HG02678 (cell line): ENCODE data around the gene TOR1A.

Source experiments
- ATAC-seq: cut with Tn5 transposase; IDR thresholded peaks from one replicate; pipeline ENCODE4 v1.9.1; 2021; ENCODE audit warnings: mild to moderate bottlenecking, moderate library complexity; ENCODE audit not compliant: unreplicated experiment

TOR1A gene, protein sequence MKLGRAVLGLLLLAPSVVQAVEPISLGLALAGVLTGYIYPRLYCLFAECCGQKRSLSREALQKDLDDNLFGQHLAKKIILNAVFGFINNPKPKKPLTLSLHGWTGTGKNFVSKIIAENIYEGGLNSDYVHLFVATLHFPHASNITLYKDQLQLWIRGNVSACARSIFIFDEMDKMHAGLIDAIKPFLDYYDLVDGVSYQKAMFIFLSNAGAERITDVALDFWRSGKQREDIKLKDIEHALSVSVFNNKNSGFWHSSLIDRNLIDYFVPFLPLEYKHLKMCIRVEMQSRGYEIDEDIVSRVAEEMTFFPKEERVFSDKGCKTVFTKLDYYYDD

DNA sequence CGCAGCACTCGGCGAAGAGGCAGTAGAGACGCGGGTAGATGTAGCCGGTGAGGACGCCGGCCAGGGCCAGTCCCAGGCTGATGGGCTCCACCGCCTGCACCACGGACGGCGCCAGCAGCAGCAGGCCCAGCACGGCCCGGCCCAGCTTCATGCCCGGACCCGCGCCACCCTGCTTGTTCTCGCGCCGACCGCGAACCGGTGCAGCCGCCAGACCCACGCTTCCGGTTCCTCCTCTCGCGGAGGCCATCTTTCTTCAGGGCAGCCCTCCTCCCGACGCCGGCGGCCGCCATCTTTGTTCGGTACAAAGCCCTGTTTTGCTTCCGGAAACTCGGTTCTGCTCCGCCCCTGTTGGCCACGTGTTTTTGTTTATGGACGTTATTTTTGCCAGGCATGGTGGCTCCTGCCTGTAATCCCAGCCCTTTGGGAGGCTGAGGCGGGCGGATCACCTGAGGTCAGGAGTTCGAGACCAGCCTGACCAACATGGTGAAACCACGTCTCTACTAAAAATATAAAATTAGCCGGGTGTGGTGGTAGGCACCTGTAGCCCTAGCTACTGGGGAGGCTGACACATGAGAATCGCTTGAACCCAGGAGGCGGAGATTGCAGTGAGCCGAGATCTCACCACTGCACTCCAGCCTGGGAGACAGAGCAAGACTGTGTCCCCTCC lies at the start of gene TOR1A:
TOR1A (minus strand) TSS at position 202 of the 667 bp plus-strand sequence; CDS start at position 151, 51 bp downstream.
- ATAC-seq: peak; percentile 90

DNA sequence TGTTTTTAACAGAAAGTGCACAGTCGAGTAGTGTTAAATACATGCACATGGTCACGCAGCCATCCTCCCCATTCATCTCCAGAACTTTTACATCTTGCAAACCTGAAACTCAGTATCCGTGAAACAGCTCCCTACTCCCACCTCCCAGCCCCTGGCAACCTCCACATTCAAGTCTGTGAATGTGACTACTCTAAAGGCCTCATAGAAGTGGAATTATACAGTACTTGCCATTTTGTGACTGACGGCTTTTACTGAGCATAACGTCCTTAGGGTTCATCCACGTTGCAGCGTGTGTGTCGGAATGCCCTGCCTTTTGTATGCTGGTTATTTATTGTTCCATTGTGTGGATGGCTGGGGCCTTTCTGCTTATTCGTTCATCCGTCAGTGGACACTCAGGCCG lies 47.1 kb upstream of the TOR1A start:
- no peak for ATAC-seq

DNA sequence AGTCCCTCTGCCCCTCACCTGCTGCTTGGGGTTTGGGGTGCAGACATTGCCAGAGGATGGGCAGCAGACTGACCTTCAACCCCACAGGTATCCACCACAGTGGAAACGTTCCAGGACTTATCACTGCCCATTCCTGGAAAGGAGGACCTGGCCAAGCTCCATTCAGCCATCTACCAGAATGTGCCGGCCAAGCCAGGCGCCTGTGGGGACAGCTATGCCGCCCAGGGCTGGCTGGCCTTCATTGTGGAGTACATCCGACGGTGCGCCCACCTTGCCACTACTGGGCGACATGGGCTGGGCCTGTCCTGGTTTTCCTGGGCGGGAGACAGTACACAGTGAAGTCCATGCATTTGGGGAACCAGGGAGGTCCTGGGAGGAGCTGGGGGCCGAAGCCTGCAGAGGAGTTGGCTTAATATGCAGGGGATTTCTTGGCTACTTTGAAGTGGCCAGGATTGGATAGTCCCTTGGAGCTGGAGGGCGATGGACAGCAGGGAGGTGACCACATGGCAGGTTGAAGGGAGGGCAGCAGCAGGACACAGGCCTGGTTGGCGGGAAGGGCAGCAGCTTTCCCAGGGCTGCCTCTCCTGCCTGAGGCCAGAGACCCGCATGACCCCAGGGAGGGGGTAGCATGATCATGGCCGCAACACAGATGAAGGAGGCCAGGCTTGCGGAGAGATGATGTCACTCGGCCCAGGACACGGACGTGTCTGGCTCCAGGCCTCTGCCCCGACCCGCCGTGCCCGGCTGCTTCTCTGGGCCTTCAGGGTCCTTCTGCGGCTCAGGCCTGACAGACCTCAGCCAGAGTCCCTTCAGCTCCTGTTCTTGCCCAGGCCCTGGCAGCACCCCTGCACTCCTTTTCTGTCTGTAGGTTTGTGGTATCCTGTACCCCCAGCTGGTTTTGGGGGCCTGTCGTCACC lies 45.9 kb upstream of the TOR1A start:
- no peak for ATAC-seq

DNA sequence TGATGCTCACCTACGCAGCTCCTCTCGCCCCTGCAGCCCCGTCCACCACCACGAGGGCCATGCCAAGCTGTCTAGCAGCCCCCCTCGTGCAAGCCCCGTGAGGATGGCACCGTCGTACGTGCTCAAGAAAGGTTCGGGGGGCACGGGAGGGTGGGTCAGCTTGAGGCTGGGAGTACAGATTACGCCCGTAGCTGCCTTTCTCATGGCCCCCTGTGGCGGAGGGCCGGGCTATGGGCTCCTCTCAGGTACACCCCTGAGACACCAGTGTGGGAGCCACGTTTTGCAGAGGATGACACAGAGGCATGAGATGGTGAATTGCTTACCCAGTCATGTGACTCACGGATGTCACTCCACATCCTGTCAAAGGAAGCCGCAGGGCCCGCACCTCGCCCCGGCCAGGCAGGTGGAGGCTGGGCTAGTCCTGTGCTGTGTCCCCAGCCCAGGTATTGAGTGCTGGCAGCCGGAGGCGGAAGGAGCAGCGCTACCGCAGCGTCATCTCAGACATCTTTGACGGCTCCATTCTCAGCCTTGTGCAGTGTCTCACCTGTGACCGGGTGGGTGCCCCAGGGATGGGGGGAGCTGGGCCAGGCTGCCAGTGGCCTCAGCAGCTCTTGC lies 45.0 kb upstream of the TOR1A start:
- ATAC-seq: no peak

DNA sequence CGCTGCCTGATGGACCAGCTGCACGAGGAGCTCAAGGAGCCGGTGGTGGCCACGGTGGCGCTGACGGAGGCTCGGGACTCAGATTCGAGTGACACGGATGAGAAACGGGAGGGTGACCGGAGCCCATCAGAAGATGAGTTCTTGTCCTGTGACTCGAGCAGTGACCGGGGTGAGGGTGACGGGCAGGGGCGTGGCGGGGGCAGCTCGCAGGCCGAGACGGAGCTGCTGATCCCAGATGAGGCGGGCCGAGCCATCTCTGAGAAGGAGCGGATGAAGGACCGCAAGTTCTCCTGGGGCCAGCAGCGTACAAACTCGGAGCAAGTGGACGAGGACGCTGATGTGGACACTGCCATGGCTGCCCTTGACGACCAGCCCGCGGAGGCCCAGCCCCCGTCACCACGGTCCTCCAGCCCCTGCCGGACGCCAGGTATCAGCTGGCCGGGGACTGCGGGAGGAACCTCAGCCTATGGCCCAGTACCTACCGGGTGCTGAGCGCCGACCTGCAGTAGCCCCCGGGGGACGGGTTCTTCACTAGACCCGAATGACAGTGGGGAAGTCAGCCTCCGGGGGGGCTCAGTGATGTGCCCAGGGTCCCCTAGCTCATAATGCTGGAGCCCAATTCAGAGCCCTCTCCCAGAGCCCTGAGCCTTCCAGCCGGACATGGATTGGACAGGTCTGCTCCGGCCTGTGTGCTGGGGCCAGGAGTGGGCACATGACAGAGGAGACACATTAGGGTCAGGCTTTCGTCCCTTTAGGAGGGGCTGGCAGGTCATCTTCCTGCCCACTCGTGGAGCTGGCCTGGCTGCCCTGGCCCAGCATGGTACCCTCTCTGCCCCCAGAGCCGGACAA lies 44.3 kb upstream of the TOR1A start:
- no peak for ATAC-seq

DNA sequence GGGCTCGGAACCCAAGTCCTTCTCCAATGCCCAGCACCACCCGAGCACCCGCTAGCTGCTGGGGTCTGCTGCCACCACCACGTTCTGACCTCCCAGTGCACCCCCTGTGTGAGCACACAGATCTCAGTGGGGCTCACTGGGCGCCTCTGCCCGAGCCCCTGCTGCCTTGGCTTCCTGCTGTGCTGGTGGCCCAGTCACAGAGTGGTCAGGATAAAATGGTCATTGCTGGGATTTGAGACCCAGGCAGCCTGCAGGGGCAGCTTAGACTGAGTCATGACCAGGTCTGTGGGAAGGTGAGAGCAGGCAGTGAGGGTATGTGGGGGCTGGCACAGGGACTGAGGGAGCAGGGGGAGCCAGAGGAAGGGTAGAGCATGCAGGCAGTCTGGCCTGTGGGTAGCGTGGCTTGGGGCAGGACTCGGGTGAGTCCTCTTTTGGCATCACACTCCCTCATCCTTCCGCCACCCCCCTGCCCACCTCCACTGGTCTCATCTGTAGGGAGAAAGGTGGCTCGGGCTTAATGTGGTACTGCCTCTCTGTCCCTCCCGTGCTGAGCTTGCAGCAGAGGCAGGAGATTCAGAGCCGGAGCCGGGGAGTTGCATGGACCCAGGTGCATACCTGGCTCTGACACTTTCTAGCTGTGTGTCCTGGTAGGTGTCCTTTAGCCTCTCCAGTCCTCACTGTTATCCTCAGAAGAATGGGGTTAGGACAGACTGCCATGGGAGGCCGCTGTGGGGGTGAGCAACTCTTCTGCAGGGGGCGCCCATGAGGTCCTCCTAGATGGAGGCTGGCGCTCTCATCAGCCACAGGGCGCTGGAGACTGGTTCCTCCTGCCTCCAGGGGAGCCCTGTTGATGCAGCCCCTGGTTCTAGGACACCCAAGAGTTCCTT lies 43.4 kb upstream of the TOR1A start:
- ATAC-seq: no peak

DNA sequence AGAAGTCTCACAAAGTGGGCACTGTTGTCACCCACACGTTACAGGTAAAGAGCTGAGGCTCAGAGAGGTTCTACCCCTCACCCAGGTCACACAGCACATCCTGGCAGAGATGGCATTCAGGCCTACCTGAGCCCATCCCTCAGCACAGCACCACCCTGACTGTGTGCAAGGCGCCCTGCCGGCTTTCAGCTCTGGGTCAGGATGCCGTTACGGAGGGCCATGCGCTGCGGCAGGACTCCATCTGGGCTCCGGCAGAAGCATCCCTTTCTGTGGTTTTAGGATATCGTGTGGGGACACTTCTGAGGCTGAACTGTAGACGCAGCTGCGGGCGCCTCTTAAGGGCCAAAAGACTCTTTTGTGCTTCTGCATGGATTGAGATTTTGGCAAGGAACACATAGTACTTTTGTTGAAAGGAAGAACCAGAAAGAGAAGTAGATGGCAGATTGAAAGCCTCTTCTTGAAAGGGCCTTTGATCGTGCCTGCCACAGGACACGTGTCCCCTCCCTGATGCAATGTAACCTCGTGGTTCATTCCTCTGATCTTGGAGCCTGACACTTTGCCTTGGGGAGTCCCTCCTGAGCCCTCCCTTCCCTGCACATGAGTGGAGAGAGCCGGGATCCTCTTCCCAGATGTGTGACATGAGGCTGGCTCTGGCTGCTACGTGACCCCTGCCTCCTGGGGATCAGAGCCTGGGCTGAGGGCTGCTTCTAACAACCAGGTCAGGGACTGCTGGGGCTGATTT lies 42.6 kb upstream of the TOR1A start:
- no peak for ATAC-seq

DNA sequence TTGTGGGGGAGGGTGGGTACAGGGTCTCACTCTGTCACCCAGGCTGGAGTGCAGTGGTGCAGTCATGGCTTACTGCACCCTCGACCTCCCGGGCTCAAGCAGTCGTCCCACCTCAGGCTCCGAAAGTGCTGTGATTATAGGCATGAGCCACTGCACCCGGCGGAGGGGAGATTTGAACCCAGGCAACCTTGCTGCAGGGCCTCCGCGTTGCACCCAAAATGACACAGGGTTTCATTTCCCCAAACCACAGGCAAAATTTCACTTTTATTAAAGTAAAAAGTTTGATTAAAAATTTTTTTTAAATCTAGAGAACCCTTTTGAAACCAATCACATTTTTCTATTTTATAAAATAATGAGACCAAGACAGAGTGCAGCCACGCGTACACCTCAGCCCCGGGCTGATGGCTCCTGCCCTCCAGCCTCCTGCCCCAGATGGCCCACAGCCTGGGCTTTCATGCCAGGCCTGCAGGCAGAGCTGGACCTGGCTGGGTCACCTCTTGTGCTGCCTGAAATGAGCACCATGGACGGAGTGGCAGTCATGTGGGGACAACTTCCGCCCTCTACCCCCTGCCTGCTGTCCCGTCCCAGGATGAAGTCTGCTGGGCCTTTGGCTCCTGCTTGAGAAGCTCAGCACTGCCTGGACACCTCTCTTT lies 41.9 kb upstream of the TOR1A start:
- ATAC-seq: no peak

DNA sequence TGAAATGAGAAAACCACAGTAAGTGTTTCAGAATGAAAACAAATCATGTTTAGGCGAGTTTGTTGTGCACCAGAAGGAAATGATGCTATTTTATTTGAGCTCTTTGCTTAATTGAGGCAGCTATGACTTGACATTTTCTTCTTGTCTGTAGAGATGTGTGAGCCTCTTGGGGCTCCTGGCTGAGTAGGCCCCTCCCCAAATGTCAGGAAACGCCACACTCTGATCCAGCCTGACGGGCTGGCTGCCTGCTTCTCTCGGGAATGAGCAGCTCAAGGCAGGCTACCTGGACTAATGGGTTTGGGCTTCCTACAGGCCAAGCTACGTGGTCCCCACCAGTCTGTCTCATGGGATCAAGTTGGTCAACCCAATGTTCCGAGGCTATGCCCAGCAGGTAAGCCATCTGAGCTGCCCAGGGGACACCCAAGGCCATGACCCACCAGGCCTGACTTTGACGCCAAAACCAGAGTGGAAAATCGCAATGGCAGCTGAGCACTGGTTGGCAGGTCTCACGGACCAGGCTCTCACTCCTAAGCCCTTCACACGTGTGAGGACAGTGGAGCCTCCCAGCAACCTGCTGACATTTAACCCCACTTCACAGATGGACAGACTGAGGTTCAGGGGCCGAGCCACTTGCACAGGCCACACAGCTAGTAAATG lies 41.2 kb upstream of the TOR1A start:
- ATAC-seq: no peak

DNA sequence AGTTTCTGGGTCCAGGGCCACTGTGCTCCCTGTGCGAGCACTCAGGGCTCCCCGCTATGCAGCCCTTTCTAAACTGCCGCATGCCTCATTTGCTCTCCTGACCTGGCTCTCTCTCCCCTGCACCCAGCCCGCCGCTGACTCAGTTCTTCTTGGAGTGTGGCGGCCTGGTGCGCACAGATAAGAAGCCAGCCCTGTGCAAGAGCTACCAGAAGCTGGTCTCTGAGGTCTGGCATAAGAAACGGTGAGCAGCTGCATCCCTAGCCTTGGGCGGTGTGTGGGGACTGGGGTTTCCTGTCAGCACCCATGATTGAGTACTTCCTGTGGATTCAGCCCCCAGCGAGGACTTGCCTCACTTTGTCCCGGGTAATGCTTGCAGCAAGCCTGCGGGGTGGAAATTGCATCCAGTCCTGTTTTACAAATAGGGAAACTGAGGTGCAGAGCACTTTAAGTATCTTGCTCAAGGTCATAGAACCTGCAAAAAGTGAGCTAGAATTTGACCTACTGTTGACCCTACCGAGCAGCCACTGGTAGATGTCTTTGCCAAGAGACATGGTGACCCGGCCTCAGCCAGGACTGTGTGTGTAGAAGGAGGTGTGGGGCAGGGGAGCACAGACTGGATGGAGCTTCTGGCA lies 39.2 kb upstream of the TOR1A start:
- no peak for ATAC-seq

DNA sequence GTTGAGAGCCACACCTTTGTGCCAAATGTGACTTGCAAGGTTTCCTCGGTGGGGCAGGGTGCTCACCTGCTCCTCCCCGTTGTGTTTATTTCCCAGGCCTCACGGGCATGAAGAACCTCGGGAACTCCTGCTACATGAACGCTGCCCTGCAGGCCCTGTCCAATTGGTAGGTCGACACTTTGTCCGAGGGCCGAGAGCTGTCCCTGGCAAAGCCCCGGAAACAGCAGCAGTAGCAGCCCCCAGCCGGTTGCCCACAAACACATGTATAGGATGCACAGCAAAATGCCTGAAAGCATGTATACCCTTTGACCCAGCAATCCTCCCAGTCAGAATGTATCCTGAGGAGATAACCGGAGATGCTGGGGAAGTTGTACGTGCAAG lies 37.5 kb upstream of the TOR1A start:
- ATAC-seq: no peak

DNA sequence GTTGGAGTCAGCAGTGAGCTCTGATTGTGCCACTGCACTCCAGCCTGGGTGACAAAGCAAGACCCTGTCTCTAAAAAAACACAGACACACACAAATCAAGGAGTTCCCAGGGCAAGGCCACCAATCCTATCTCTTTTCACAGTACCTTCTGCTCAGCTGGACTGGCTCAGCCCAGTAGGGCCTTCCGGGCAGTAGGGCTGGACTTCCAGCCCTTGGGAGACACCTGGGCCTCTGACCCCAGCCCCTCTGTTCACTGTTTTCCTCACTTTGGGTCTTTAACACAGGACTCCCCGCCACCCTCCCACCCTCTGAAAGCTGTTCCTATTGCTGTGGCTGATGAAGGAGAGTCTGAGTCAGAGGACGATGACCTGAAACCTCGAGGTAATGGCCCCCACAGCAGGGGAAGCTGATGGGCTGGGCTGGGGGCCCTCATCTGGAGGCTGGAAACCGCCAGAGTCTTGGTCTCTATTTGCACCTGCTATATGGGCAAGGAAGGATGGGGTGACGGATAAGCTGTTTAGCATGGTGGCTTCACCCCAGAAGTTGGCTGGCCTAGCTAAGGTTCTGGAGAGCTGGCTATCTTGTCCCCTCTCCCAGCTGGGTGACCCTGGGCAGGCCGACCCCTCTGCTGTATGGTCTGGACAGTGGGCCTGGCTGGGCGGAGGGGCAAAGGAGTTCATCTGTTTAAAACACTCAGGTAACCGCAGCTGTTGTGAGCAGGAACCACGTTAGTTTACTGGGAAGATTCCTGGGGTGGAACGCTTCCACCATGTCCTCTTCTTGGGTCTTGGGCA lies 36.9 kb upstream of the TOR1A start:
- ATAC-seq: no peak

DNA sequence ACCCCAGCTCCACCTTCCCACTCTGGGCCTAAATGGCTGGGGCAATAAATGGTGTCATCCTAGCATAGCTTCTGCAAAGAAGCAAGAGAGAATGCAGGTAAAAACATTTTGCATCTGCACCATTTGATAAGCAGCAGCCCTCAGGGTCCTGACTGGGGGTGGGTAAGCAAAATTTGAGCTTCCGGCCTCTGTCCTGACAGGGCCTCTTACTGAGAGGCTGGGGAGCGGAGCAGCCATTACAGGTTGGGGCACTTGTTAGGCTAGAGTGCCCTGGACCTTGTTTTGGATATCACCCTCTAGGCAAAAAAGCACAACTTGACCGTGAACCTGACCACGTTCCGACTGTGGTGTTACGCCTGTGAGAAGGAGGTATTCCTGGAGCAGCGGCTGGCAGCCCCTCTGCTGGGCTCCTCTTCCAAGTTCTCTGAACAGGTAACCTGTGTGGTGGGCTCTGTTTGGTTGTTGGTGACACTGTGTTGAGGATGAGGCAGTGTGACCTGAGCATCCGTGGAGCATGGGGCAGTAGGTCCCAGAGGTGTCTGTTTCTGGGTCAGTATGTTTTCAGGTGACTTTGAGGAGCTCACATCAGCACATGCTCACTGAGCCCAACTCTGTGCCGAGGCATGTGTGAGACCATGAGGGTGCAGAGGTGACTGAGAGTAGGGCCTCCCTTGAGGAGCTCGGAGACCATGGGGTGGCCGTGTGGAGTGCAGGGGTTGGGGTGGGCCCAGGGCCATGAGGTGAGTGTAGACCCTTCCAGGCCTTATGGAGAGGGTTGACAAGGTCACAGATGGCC lies 34.4 kb upstream of the TOR1A start:
- no peak for ATAC-seq

DNA sequence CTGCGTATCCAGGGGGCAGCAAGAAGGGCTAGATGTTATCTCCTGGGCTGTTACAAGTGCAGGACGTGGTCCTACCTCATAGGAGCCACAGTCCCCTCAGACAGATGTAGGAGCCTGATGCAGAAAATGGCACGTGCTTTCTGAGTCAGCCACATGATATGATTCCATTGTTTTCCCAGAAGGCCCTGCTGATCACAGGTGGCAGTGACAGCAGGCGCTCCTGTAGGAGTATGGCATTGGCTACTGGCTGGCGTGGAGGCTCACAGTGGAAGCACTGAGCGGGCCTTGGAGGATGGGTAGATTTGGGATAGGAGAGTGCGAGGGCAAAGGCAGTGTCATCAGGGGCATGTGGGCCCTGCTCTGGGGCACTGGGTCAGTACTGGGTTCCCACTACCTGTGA lies 33.3 kb upstream of the TOR1A start:
- ATAC-seq: no peak

DNA sequence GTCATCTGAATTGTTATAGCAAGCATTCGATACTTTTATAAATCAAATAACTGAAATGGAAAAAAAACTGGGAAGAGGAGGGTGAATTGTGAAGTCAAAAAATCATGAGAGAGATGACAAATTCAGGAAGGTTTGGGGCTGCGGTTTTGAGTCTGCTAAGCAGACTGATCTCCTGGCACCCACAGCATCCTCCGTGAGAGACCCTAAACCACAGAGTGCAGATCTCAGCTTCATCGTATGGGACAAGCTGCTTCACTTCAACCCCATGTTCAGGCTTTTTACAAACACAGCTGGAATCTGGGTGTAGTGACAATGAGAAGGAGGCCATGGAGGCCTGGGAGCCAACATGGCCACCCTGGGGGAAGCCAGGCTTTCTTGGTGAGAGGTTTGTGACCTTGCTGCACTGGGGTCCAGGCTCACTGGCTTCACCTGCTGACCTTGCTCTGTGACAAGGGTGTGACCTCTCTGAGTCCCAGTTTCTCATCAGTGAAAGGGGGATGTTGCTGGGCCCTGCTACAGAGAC lies 30.7 kb upstream of the TOR1A start:
- ATAC-seq: no peak
